ENCODE data around the gene RASEF.
"Not testable (repeated sequence)": the region's sequence is repeated elsewhere in the genome, so short reads cannot be mapped to it uniquely, and the experiment has no call there.

The RASEF gene

DNA sequence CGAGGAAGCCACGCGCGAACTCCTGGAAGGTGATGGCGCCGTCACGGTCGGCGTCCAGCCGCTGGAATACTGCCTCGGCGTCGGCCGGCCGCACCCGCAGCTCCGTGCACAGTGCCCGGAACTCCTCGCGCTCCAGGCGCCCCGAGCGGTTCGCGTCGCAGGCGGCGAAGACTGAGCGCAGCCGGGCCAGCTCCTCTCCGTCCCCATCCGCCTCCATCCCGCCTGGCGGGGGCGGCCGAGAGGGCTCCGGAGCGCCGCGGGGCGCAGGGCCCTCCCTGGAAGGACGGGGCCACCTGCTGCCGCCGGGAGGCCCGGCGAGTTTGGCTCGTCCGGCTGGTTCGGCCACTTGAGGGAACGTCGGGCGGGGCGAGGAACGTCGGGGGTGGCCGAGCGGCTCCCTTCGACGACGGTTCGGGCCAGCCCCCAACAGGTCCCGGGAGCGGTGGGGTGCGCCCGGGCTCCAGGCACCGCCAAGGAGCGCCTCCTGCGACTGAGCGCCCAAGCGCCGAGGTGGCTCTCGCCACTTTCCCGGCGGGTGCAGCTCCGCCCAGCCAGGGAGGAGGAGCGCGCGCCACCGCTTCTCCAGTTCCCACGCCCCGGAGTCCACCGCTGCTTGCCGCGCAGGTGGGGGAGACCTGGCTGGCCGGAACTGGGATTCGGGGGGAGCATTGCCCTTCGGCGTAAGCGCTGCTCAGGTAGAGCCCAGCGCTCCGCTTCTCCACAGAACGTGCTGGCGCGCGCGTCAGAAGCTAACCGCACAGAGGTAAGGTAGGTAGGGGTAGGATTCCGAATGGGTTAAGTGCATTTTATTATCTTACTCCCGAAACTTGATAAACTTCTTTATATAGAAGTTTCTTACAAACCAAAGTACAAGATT lies at the start of gene RASEF:
Gene RASEF, minus strand, starts transcription at position 492 of the 877 bp plus-strand sequence. Its CDS starts 275 bp downstream, at position 217.
- no peak for DNase-seq (ENCODE audit: low spot score)

DNA sequence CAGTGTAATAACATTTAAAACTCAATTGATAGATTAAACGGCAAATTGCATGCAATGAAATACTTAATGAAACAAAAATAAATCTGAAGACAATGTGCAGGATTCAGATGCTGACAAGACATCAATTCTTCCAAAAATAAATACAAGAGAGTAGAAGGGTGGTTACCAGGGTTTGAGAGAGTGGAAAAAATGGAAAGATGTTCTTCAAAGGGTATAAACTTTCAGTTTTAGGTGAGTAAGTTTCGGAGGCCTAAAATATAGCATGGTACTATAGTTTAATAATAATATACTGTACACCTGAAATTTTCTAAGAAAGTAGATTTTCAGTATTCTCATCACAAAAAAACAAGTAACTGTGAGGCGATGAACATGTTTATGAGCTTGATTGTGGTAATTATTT lies 48.2 kb upstream of the RASEF start:
- no peak for DNase-seq (ENCODE audit: low spot score)

DNA sequence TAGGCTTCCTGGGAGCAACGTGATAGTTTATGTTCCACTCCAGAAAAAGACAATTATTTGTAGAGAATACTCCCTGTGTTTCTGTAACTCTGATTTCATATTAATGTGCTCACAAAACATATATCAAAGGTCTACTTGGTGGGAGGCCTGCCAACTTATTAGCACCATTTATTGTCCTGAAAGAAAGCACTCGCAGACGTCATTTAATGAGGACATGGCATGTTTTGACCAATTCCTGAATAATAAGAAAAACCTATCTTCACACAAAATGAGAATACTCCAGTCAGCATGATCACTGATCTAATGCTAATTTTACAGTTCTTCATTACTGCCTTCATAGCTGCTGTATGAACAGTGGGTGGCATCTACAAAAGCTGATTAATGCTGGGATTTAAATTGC lies 46.4 kb upstream of the RASEF start:
- DNase-seq (ENCODE audit: low spot score) = no peak

DNA sequence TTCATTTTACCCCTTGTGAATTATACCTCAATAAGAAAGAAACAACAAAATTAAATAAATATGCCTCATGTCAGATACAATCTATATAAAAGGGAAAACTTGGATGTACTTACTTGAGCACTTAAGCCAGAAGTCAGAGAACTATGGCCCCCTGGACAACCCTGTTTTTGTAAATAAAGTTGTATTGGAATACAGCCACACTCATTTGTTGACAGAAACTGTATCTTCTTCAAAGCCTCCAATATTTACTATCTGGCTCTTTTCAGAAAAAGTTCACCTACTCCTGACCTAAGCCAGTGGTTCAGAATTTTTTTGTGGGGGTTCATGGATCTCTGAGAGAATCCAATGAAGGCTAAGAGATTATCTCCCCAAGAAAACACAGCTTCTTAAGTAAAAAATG lies 45.3 kb upstream of the RASEF start:
- DNase-seq (ENCODE audit: low spot score) = no peak

DNA sequence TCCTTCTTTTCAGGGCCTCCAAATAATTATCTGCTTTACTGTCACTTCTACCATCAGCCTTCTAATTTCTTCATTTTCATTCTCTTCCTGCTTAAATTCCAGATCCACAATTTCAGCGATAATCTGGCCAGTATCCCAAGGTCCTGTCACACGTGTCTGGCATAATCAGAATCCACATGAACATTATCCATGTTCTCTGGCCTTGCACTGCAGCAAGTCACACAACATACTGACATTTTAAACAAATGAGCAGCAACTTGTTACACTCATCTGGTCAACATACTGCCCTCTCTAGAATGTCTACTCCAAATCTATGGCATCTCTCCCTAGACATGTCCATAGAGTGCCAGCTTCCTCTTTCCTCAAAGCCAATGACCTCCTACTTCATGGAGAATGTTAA lies 43.8 kb upstream of the RASEF start:
- DNase-seq (ENCODE audit: low spot score) = no peak

DNA sequence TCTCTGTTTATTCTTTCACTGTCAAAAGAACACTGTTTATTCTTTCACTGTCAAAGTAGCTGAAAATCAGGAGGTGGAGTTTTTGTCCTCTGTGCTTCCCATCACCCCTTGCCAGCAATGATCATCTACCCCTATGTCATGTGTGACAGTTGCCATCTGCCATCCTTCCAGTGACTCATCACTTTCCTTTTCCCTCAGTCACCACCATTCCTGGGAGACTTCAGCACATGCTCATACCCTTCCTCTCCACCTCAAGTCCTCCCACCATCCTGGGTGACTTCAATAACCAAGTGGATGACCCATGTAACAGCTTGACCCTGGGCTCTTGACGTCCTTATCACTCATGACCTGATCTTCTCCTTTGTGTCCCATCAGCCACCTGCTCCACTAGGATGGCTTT lies 43.3 kb upstream of the RASEF start:
- DNase-seq (ENCODE audit: low spot score) = no peak

DNA sequence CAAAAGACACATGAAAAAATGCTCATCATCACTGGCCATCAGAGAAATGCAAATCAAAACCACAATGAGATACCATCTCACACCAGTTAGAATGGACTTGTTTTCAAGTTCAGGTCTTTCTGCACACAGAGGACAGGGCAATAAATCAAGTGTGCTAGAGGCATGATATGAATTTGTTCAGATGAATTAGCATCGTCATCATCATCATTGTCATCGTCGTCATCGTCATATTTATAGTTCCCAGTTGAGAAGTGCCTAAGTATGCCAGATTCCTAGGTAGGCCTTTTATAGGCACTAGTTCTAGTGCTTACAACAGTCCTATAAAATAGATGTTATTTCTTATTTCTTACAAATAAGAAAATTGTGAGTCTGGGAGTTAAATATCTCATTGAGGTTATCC lies 34.7 kb upstream of the RASEF start:
- DNase-seq (ENCODE audit: low spot score) = no peak

DNA sequence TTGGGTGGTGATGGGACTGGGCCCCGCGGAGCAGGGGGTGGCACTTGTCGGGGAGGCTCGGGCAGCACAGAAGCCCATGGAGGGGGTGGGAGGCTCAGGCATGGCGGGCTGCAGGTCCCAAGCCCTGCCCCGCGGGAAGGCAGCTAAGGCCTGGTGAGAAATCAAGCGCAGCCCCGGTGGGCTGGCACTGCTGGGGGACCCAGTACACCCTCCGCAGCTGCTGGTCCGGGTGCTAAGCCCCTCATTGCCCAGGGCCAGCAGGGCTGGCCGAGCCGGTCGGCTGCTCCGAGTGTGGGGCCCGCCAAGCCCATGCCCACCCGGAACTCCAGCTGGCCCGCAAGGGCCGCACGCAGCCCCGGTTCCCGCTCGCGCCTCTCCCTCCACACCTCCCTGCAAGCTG lies 30.4 kb upstream of the RASEF start:
- not testable (repeated sequence) for DNase-seq (ENCODE audit: low spot score)

DNA sequence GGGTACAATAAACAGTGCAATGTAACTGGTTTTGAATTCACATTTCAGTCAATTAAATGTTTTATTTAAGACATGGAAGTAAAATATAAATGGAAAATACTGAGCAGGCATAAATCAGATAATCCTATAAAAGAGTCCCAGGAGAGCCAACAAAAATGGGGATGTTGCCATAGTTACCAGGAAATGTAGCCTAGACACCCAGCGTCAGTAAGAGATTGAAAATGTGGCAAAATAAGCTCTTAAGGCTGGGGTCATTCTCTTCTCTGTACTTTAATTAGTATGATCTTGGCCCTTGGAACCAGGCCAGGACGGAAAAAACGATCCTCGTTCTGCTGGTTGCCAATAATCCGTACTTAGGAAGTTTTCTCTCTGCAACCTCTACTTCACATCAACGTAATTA lies 18.9 kb upstream of the RASEF start:
- DNase-seq (ENCODE audit: low spot score) = no peak

DNA sequence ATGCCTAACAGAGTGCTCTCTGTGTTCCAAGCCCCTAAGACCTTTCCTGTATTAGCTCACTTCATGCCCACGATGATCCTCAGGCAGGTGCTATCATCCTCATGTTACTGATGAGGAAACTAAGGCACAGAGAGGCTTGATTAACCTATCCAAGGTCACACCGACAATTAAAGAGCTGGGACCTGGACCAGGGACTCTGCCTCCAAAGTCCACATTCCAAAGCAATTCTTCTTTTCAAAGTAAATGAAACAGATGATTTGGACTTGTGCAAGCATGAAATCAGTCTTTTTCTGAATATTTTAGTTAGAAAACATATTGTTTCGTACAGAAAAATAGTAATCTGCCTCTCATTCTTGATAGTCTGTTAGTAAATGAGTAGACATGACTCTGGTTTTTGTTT lies 18.1 kb upstream of the RASEF start:
- DNase-seq (ENCODE audit: low spot score) = no peak

DNA sequence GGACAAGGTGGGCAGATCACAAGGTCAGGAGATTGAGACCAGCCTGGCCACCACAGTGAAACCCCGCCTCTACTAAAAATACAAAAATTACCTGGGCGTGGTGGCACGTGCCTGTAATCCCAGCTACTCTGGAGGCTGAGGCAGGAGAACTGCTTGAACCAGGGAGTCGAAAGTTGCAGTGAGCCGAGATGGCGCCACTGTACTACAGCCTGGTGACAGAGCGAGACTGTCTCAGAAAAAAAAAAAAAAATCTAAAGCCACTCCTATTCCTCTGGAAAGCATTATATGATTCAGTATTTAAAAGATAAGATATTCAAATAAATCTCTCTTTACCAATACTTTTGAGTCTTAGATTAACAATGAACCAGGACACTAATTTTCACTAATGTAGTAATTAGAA lies 13.0 kb upstream of the RASEF start:
- DNase-seq (ENCODE audit: low spot score) = not testable (repeated sequence)

DNA sequence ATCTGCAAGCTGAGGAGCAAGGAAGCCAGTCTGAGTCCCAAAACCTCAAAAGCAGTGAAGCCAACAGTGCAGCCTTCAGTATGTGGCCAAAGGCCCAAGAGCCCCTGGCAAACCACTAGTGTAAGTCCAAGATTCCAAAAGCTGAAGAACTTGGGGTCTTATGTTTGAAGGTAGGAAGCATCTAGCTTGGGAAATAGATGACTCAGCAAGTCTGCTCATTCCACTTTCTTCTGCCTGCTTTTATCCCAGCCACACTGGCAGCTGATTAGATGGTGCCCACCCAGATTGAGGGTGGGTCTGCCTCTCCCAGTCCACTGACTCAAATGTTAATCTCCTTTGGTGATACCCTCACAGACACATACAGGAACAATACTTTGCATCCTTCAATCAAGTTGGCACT lies 9.6 kb upstream of the RASEF start:
- not testable (repeated sequence) for DNase-seq (ENCODE audit: low spot score)

DNA sequence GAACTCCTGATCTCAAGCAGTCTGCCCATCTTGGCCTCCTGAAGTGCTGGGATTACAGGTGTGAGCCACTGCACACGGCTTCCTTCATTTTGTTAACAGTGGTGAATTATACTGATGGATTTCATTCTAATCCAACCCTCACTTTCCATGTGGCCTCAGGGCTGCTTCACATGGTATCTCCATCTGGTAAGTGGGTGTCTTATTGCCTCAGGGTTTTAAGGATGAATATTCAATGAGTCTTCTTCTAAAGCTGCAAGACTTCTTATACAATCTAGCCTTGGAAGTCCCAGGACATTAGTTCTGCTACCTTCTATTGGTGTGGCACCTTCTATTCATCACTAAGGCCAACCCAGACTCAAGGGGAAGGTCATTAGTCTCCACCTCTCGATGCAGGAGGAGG lies 8.7 kb upstream of the RASEF start:
- no peak for DNase-seq (ENCODE audit: low spot score)

DNA sequence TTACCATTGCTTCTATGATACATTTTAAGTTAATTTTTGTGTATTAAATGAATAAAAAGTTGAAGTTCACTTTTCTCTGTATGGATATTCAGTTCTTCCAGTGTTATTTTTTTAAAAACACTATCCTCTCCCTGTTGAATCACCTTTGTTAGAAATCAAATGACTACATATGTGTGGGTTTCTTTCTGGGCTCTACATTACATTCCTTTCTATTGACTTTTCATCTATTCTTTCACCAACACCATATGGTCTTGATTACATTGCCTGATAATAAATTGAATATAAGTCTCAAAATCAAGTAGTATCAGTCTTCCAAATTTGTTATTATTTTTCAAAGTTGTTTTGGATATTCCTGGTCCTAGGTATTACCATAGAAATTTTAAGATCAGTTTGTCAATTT lies 7.3 kb upstream of the RASEF start:
- no peak for DNase-seq (ENCODE audit: low spot score)

DNA sequence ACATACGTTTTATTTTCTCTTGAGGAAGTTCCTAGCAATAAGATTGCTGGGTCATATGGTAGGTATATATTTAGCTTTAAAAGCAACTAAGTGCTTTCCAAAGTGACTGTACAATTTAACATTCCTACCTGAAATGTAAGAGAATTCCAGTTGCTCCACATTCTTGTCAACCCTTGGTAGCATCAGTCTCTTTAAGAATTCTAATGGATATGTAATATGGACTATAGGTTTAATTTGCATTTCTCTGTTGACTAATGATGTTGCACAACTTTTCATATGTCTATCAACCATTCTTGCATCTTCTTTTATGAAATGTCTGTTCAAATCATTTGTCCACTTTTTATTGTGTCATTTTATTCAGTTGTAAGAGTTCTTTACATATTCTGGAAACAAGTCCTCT lies 6.7 kb upstream of the RASEF start:
- DNase-seq (ENCODE audit: low spot score) = no peak

DNA sequence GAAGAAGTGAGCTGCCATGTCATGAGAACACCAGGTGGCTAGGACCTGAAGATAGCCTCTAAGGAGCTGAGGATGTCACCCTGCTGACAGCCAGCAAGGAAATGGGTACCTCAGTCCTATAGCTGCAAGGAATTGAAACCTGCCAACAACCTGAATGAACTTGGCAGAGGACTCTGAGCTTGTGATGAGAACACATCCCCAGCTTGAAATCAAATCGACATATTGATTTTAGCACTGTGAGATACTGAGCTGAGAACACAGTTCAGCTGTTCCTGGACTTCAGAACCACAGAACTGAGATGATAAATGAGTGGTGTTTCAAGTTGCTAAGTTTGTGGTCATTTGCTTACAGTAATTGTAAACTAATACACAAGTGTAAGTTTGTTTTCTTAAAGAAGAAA lies 5.5 kb upstream of the RASEF start:
- no peak for DNase-seq (ENCODE audit: low spot score)

DNA sequence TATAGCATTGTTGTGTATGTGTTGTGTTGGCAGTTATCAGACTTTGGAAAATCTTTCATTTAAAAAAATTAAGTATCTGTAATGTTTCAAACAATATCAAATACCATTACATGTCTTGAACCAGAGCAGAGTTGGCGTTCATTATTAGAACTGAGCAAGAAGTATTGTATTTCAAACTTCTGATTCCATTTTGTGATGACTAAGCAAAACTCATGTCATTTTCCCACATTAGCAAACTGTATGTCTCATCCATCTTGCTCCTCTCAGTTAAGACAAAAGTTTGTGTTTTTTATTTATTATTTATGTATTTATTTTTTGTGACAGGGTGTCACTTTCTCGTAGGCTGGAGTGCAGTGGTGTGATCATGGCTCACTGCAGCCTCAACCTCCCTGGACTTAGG lies 4.6 kb upstream of the RASEF start:
- no peak for DNase-seq (ENCODE audit: low spot score)

DNA sequence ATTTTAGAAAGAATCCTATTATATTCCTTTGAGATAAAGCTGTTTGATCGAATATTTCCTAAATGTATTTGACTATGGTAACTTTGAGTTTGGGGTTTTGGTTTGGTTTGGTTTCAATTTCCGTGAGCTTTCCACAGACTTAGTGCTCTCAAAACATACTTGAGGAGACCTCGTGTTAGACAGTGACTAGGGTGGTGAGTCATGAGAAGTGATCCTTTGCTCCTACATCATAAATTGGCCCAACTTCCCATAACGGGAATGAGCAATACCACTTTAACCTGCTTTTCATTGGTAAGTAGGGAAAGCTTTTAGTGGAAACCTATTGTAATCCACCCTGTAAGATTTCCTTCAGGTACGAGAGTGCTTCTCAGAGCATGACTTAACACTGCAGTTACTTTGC lies 3.8 kb upstream of the RASEF start:
- DNase-seq (ENCODE audit: low spot score) = no peak

DNA sequence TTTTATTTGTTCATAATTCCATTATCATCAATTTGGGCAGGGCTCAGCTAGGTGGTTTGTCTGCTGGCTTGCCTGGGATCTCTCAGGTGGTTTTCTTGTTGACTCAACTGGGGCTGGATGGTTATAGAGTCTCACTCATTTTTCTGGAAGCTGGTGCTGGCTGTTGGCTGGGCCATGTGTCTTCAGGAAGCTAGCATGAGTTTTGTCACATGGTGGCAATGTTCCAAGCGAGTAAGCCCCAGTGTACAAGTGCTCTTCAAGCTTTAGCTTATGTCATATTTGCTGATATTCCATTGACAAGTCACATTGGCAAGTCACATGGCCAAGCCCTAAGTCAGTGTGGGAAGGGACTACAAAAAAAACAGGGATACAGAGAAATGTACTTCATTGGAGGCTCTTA lies 2.3 kb upstream of the RASEF start:
- DNase-seq (ENCODE audit: low spot score) = no peak

DNA sequence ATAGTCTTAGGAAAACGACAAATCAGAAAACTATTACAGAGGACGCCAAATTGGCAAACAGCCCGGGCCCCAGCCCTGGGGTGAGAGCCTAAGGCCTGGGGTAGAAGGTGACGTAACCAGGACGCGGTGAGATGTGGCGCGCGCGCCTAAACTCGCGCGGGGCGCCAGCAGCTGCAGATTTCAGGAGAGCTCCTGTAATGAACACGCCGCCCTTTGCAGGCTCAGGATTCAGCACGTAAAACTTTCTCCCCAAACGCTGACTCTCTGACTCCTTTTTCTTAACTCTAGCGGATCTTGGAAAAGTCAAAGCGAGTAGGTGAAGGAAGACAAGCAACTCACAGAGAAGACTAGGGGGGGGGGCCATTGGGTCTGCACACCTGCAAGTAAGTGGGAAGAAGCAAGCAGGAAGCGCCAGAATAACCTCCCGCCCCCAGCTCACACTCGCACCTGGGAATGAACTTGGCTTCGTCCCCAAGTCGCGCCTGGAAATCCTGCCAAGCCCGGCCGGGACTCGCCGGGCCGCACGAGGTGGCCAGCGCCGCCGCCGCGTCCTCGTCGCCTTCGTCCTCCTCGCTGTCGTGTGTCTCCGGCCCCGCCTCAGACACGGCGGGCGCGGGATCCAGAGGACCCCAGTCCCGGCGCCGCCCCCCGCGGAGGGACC lies 822 bp downstream of the RASEF start:
- DNase-seq (ENCODE audit: low spot score) = no peak

DNA sequence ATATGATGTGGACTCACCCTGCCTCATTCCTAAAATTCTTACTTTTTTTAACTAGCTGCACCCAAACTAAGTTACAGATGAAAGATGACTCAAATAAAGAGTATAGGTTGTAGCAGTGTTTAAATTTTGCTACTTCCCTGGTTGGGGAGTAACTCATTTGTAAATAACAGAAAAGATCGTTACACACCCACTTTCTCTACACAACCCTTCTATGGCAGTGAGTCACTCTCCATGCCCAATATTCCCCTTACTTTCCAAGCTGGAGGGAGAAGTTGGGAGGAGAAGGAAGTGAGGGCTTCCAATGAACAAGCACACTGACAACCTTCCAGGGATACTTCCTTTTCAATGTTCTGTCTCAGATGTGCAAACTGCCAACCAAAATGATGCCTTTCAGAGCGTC lies 1.9 kb downstream of the RASEF start:
- DNase-seq (ENCODE audit: low spot score) = no peak

DNA sequence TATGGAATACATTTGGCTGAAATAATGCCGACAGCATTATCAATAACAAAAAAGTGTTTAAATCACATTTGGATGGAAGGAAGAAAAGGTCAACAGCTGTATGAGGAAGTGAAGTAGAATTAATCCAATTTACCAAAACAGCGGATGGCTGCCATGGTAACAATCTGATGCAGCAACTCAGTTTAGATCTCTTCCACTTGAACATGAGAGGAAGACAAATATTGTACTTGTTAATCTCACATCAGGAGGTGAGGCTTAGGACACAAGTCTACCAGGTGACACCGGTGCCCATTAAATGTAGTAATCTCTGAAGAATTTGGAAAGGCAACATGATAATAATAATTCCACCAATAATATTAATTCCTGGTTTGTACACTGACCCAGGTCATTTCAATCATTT lies 2.4 kb downstream of the RASEF start:
- DNase-seq (ENCODE audit: low spot score) = no peak

DNA sequence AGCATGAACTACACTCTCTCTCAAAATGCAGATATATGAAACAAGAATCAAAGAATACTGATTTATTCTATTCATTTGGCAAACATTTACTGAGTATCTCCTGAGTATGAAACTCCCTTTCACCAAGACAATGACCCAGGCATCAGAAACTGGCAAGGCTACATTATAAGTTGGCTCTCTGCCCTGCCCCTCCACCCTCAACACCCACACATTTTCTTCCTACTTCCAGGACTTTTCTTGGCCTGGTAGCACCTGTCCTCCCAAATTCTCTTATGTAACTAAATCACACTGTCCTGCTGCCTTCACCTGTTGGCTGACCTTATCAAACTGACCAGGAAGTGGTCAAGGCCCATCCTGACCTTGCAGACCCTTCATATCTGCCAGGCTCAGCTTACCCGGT lies 3.5 kb downstream of the RASEF start:
- DNase-seq (ENCODE audit: low spot score) = no peak

DNA sequence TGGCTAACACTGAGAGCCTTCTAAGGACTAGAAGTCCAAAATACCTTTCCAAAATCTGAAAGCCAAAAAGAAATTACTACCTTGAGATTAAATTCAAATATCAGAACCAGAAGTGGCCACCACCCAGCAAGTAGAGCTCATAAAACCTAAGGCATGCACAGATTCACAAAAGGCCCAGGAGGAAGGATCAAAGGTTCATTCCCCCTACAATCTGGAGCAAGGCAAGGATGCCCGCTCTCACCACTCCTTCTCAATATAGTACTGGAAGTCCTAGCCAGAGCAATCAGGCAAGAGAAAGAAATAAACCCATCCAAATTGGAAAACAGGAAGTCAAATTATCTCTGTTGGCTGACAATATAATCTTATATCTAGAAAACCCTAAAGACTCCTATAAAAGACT lies 6.0 kb downstream of the RASEF start:
- no peak for DNase-seq (ENCODE audit: low spot score)

Data from hematopoietic multipotent progenitor cell treated with erythropoietin and hydrocortisone succinate and interleukin-3 and kit ligand, for 15 days (in vitro differentiated cells).